Stomach smooth muscle (tissue), 2 donors: ENCODE results near the gene PRKAG3.

Source experiments
- H3K27ac ChIP-seq: one replicate; pipeline ENCODE4 v1.7.0; 2013; ENCODE audit warnings: mild to moderate bottlenecking, low read length, inconsistent platforms
- H3K27me3 ChIP-seq, 2 donors: one replicate each; pipeline ENCODE4 v1.7.0; 2013; ENCODE audit warnings: low read length in 2 of 2; ENCODE audit not compliant: insufficient read depth in 2 of 2, control insufficient read depth in 1 of 2
- H3K36me3 ChIP-seq, 2 donors: one replicate each; pipeline ENCODE4 v1.7.0; 2013; ENCODE audit warnings: low read length in 2 of 2; ENCODE audit not compliant: control insufficient read depth in 2 of 2, insufficient read depth in 2 of 2
- H3K4me1 ChIP-seq: one replicate; pipeline ENCODE4 v1.7.0; 2013; ENCODE audit warnings: low read length; ENCODE audit not compliant: control insufficient read depth, insufficient read depth
- H3K4me3 ChIP-seq, 2 donors: one replicate each; pipeline ENCODE4 v1.7.0; 2013; ENCODE audit warnings: low read length in 2 of 2
- H3K9ac ChIP-seq, 2 donors: one replicate each; pipeline ENCODE4 v1.7.0; 2013; ENCODE audit warnings: low read length in 2 of 2, mild to moderate bottlenecking in 1 of 2
- H3K9me3 ChIP-seq, 2 donors: one replicate each; pipeline ENCODE4 v1.7.0; 2013; ENCODE audit warnings: low read length in 2 of 2; ENCODE audit not compliant: control insufficient read depth in 2 of 2
- donor health status: healthy.
- donor health status: Pancreatic carcinoma.

Gene PRKAG3

GRCh38 chr2:218831378-218831990 lies at the start of gene PRKAG3:
Gene PRKAG3 (minus strand): TSS chr2:218831803.
- no peak within 1 kb of the TSS for H3K4me3 ChIP-seq
- H3K27ac ChIP-seq: peak within 1 kb of the TSS; percentile 46
- no peaks in the 10 kb centered on the region for H3K9me3 ChIP-seq
- no peaks in the 10 kb centered on the region for H3K36me3 ChIP-seq
- H3K9ac ChIP-seq: no peak within 1 kb of the TSS
- peaks cover 26% of the 10 kb centered on the region for H3K4me1 ChIP-seq
- H3K27me3 ChIP-seq: peaks cover 0 to 37% of the 10 kb centered on the region in 2 donors

GRCh38 chr2:218880859-218881594 lies 49.4 kb upstream of the PRKAG3 start:
- Histone ChIP-seq H3K4me3 (no peak overlapping the region), H3K36me3 (no peaks in the 10 kb centered on the region), H3K9me3 (no peaks in the 10 kb centered on the region), H3K4me1 (peaks cover 20% of the 10 kb centered on the region), H3K27me3 (peaks cover 63 to 76% of the 10 kb centered on the region in 2 donors), H3K27ac (no peak overlapping the region), H3K9ac (no peak overlapping the region)

GRCh38 chr2:218880102-218880858 lies 48.7 kb upstream of the PRKAG3 start, which contains the start of gene WNT10A:
Gene WNT10A (plus strand): TSS chr2:218880852. CDS start chr2:218880996, 144 bp downstream.
- H3K27me3 ChIP-seq: peaks cover 69 to 77% of the 10 kb centered on the region in 2 donors
- H3K4me3 ChIP-seq: peak within 1 kb of the TSS; percentile 33 to 44
- no peaks in the 10 kb centered on the region for H3K36me3 ChIP-seq
- H3K27ac ChIP-seq: no peak within 1 kb of the TSS
- H3K9me3 ChIP-seq: no peaks in the 10 kb centered on the region
- H3K4me1 ChIP-seq: peaks cover 20% of the 10 kb centered on the region
- H3K9ac ChIP-seq: no peak within 1 kb of the TSS

- peak overlapping the region in 1 of 2 donors; percentile 33 for H3K4me3 ChIP-seq
- peaks cover 69 to 79% of the 10 kb centered on the region in 2 donors for H3K27me3 ChIP-seq
- no peak overlapping the region for H3K27ac ChIP-seq
- H3K4me1 ChIP-seq: peaks cover 20% of the 10 kb centered on the region
- no peaks in the 10 kb centered on the region for H3K9me3 ChIP-seq
- no peaks in the 10 kb centered on the region for H3K36me3 ChIP-seq
- H3K9ac ChIP-seq: no peak overlapping the region
These were observed 48.1 kb upstream of the PRKAG3 start for GRCh38 chr2:218879776-218880101.

GRCh38 chr2:218878926-218879761 lies 47.5 kb upstream of the PRKAG3 start:
- H3K27ac ChIP-seq: no peak overlapping the region
- no peaks in the 10 kb centered on the region for H3K36me3 ChIP-seq
- peaks cover 66 to 80% of the 10 kb centered on the region in 2 donors for H3K27me3 ChIP-seq
- no peaks in the 10 kb centered on the region for H3K9me3 ChIP-seq
- no peak overlapping the region for H3K4me3 ChIP-seq
- H3K9ac ChIP-seq: no peak overlapping the region
- peaks cover 20% of the 10 kb centered on the region for H3K4me1 ChIP-seq

GRCh38 chr2:218878486-218878885 lies 46.9 kb upstream of the PRKAG3 start:
- Histone ChIP-seq H3K9ac (no peak overlapping the region), H3K36me3 (no peaks in the 10 kb centered on the region), H3K4me3 (no peak overlapping the region), H3K4me1 (peaks cover 15% of the 10 kb centered on the region), H3K27me3 (peaks cover 71 to 86% of the 10 kb centered on the region in 2 donors), H3K27ac (no peak overlapping the region), H3K9me3 (no peaks in the 10 kb centered on the region)

- Histone ChIP-seq H3K36me3 (no peaks in the 10 kb centered on the region), H3K9ac (no peak overlapping the region), H3K27ac (no peak overlapping the region), H3K4me3 (no peak overlapping the region), H3K4me1 (peaks cover 15% of the 10 kb centered on the region), H3K27me3 (peaks cover 72 to 89% of the 10 kb centered on the region in 2 donors), H3K9me3 (no peaks in the 10 kb centered on the region)
These were observed 46.3 kb upstream of the PRKAG3 start for GRCh38 chr2:218877891-218878290.

GRCh38 chr2:218877331-218877730 lies 45.7 kb upstream of the PRKAG3 start:
- no peak overlapping the region for H3K4me3 ChIP-seq
- H3K9ac ChIP-seq: no peak overlapping the region
- H3K4me1 ChIP-seq: peaks cover 13% of the 10 kb centered on the region
- H3K27me3 ChIP-seq: peaks cover 72 to 89% of the 10 kb centered on the region in 2 donors
- no peaks in the 10 kb centered on the region for H3K36me3 ChIP-seq
- H3K27ac ChIP-seq: no peak overlapping the region
- H3K9me3 ChIP-seq: no peaks in the 10 kb centered on the region

GRCh38 chr2:218876562-218877219 lies 45.1 kb upstream of the PRKAG3 start:
- Histone ChIP-seq H3K36me3 (no peaks in the 10 kb centered on the region), H3K27me3 (peaks cover 72 to 89% of the 10 kb centered on the region in 2 donors), H3K9ac (no peak overlapping the region), H3K27ac (no peak overlapping the region), H3K9me3 (no peaks in the 10 kb centered on the region), H3K4me3 (no peak overlapping the region), H3K4me1 (peaks cover 13% of the 10 kb centered on the region)
